ENCODE measurements around the gene CDK5R1. TPM values are rescaled to one million over a fixed set of nuclear protein-coding genes. Genes with fewer than 3 reads are reported as not detected.

CDK5R1 gene
- total and polyA plus RNA-seq, 2 donors (not counting 3 experiments of a cell fraction or from before 2014, with no cell fraction given), result 1.6 to 3.9 TPM

GRCh38 chr17:32488177-32488542 lies 1.4 kb downstream of the CDK5R1 start:
- H3K9me1 ChIP-seq (replicated peaks; ENCODE audit: control insufficient read depth, extremely low read depth, insufficient read depth, low read length), result no peaks in the 10 kb centered on the region
- DNase-seq (ENCODE audit: low read depth, low spot score) (no peak), FAIRE-seq (no peak)
- H3K4me2 ChIP-seq (ENCODE audit: insufficient read depth, low read length), result no peak overlapping the region
- H3K4me1 ChIP-seq (ENCODE audit: control insufficient read depth, extremely low read depth, insufficient read depth, low read length), result peaks cover 6% of the 10 kb centered on the region
- H3K27me3 ChIP-seq (ENCODE audit: control insufficient read depth in 2 of 2, insufficient read depth in 2 of 2, low read length in 2 of 2), result no peaks in the 10 kb centered on the region
- H3K4me3 ChIP-seq (replicated peaks in 1 of 3; ENCODE audit: insufficient read depth in 1 of 3, low read depth in 1 of 3, low read length in 3 of 3), result no peak overlapping the region
- H4K20me1 ChIP-seq (replicated peaks; ENCODE audit: control insufficient read depth, extremely low read depth, insufficient read depth, low read length), result no peaks in the 10 kb centered on the region
- intact Hi-C loops (cut with micrococcal nuclease), result loop anchor here (10.0 kb wide), 1 partner anchor 507 kb away; the partner anchor contains the start of gene SPACA3
- no TSS peak for BruUV-seq (replicated peaks)
- H3K79me2 ChIP-seq (ENCODE audit: control insufficient read depth, insufficient read depth, low read length), result peaks cover 2% of the 10 kb centered on the region
- no peak overlapping the region for H3K9ac ChIP-seq (replicated peaks; ENCODE audit: extremely low read depth, insufficient read depth, low read length)
- H3K36me3 ChIP-seq (ENCODE audit: control insufficient read depth in 2 of 2, extremely low read depth in 1 of 2, insufficient read depth in 2 of 2, low read length in 2 of 2), result no peaks in the 10 kb centered on the region
- no peak for TF ChIP-seq POLR2A (IDR thresholded peaks at IDR 0.05; ENCODE audit: low read depth, low read length)
- TF ChIP-seq FOS (IDR thresholded peaks at IDR 0.05; ENCODE audit: borderline replicate concordance, insufficient read depth, low read length), result no peak
- TF ChIP-seq EZH2 (IDR thresholded peaks at IDR 0.05; ENCODE audit: borderline replicate concordance, low read depth, low read length, severe bottlenecking), result no peak
- no peak for TF ChIP-seq GATA2 (IDR thresholded peaks at IDR 0.05; ENCODE audit: insufficient read depth, insufficient read length, low read depth, low read length)
- TF ChIP-seq JUN (IDR thresholded peaks at IDR 0.05; ENCODE audit: borderline replicate concordance, insufficient read depth, insufficient read length, low read depth), result no peak
- CTCF ChIA-PET, result interaction anchor here (1.3 to 4.9 kb wide), 4 partner anchors 27 to 269 kb away, joined by 3 to 37 read pairs (median 3); no protein-coding TSS in a partner anchor
- no peak overlapping the region for H2AFZ ChIP-seq (ENCODE audit: low read depth, low read length)
- no peaks in the 10 kb centered on the region for H3K9me3 ChIP-seq (replicated peaks; ENCODE audit: control insufficient read depth, insufficient read depth, low read length)
- POLR2A ChIA-PET, result no interaction called here
- dilution Hi-C loops (cut with MboI; ENCODE audit: extremely low pct_ligation_motif_present, low sequenced_read_pairs), result no loop called here
- no peak overlapping the region for H3K27ac ChIP-seq (ENCODE audit: insufficient read depth, low read depth, low read length)

- Histone ChIP-seq H4K20me1 (replicated peaks; ENCODE audit: control insufficient read depth, extremely low read depth, insufficient read depth, low read length) (no peaks in the 10 kb centered on the region), H2AFZ (ENCODE audit: low read depth, low read length) (no peak overlapping the region), H3K4me3 (replicated peaks in 1 of 3; ENCODE audit: insufficient read depth in 1 of 3, low read depth in 1 of 3, low read length in 3 of 3) (no peak overlapping the region), H3K36me3 (ENCODE audit: control insufficient read depth in 2 of 2, extremely low read depth in 1 of 2, insufficient read depth in 2 of 2, low read length in 2 of 2) (no peaks in the 10 kb centered on the region), H3K9ac (replicated peaks; ENCODE audit: extremely low read depth, insufficient read depth, low read length) (no peak overlapping the region), H3K79me2 (ENCODE audit: control insufficient read depth, insufficient read depth, low read length) (peaks cover 2% of the 10 kb centered on the region), H3K9me1 (replicated peaks; ENCODE audit: control insufficient read depth, extremely low read depth, insufficient read depth, low read length) (no peaks in the 10 kb centered on the region), H3K27me3 (ENCODE audit: control insufficient read depth in 2 of 2, insufficient read depth in 2 of 2, low read length in 2 of 2) (no peaks in the 10 kb centered on the region), H3K9me3 (replicated peaks; ENCODE audit: control insufficient read depth, insufficient read depth, low read length) (no peaks in the 10 kb centered on the region), H3K4me1 (ENCODE audit: control insufficient read depth, extremely low read depth, insufficient read depth, low read length) (peaks cover 6% of the 10 kb centered on the region), H3K4me2 (ENCODE audit: insufficient read depth, low read length) (no peak overlapping the region), H3K27ac (ENCODE audit: insufficient read depth, low read depth, low read length) (no peak overlapping the region)
- dilution Hi-C loops (cut with MboI; ENCODE audit: extremely low pct_ligation_motif_present, low sequenced_read_pairs) (no loop called here), intact Hi-C loops (cut with micrococcal nuclease) (loop anchor here (10.0 kb wide), 1 partner anchor 506 kb away; the partner anchor contains the start of gene SPACA3)
- FAIRE-seq (no peak), DNase-seq (ENCODE audit: low read depth, low spot score) (no peak)
- BruUV-seq (replicated peaks), result no TSS peak
- TF ChIP-seq, protein P1, sequence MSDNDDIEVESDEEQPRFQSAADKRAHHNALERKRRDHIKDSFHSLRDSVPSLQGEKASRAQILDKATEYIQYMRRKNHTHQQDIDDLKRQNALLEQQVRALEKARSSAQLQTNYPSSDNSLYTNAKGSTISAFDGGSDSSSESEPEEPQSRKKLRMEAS (IDR thresholded peaks at IDR 0.05; ENCODE audit: insufficient read depth, insufficient read length), result no peak
- TF ChIP-seq EZH2 (IDR thresholded peaks at IDR 0.05; ENCODE audit: borderline replicate concordance, low read depth, low read length, severe bottlenecking) (no peak), MYC (IDR thresholded peaks at IDR 0.05; ENCODE audit: low read depth, low read length) (no peak), POLR2AphosphoS5 (IDR thresholded peaks at IDR 0.05; ENCODE audit: insufficient read depth, low read depth, low read length) (no peak), GATA2 (IDR thresholded peaks at IDR 0.05; ENCODE audit: insufficient read depth, insufficient read length, low read depth, low read length) (no peak), JUN (IDR thresholded peaks at IDR 0.05; ENCODE audit: borderline replicate concordance, insufficient read depth, insufficient read length, low read depth) (no peak), POLR2A (IDR thresholded peaks at IDR 0.05; ENCODE audit: low read depth, low read length) (no peak), FOS (IDR thresholded peaks at IDR 0.05; ENCODE audit: borderline replicate concordance, insufficient read depth, low read length) (no peak)
- TF ChIP-seq, protein P2, sequence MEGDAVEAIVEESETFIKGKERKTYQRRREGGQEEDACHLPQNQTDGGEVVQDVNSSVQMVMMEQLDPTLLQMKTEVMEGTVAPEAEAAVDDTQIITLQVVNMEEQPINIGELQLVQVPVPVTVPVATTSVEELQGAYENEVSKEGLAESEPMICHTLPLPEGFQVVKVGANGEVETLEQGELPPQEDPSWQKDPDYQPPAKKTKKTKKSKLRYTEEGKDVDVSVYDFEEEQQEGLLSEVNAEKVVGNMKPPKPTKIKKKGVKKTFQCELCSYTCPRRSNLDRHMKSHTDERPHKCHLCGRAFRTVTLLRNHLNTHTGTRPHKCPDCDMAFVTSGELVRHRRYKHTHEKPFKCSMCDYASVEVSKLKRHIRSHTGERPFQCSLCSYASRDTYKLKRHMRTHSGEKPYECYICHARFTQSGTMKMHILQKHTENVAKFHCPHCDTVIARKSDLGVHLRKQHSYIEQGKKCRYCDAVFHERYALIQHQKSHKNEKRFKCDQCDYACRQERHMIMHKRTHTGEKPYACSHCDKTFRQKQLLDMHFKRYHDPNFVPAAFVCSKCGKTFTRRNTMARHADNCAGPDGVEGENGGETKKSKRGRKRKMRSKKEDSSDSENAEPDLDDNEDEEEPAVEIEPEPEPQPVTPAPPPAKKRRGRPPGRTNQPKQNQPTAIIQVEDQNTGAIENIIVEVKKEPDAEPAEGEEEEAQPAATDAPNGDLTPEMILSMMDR (IDR thresholded peaks at IDR 0.05; ENCODE audit: extremely low read depth in 1 of 2, insufficient read depth in 1 of 2, low read depth in 1 of 2, low read length in 2 of 2), result no peak
- ChIA-PET POLR2A (no interaction called here), CTCF (interaction anchor here (0.9 to 1.4 kb wide), 3 partner anchors 27 to 1262 kb away, joined by 3 to 6 read pairs (median 3); no protein-coding TSS in a partner anchor)
Observed at GRCh38 chr17:32488604-32489180, 1.9 kb downstream of the CDK5R1 start.

All from endothelial cell of umbilical vein (primary cell).